Osteocyte (in vitro differentiated cells): Measurements from ENCODE around the gene SH3TC2. TPM values are rescaled to one million over a fixed set of nuclear protein-coding genes. Genes with fewer than 3 reads are reported as not detected.
"Not testable (repeated sequence)": the region's sequence is repeated elsewhere in the genome, so short reads cannot be mapped to it uniquely, and the experiment has no call there.

ENCODE experiments used
- DNase-seq: peaks from one replicate; pipeline ENCODE4 v3.0.0; 2021; ENCODE audit warnings: mixed read lengths; ENCODE audit not compliant: unreplicated experiment; ENCODE audit errors: extremely low spot score
- H3K27ac Mint-ChIP-seq: one replicate; pipeline ENCODE4 v1.8.0; 2021; ENCODE audit warnings: mild to moderate bottlenecking, mixed read lengths; ENCODE audit not compliant: unreplicated experiment
- H3K27me3 Mint-ChIP-seq: one replicate; pipeline ENCODE4 v1.8.0; 2021; ENCODE audit warnings: mixed read lengths; ENCODE audit not compliant: unreplicated experiment
- H3K36me3 Mint-ChIP-seq: one replicate; pipeline ENCODE4 v1.8.0; 2021; ENCODE audit warnings: mixed read lengths; ENCODE audit not compliant: unreplicated experiment
- H3K4me1 Mint-ChIP-seq: one replicate; pipeline ENCODE4 v1.8.0; 2021; ENCODE audit warnings: mixed read lengths; ENCODE audit not compliant: unreplicated experiment
- H3K4me3 Mint-ChIP-seq: one replicate; pipeline ENCODE4 v1.8.0; 2021; ENCODE audit warnings: mild to moderate bottlenecking, moderate library complexity, mixed read lengths; ENCODE audit not compliant: unreplicated experiment
- H3K9me3 Mint-ChIP-seq: one replicate; pipeline ENCODE4 v1.8.0; 2021; ENCODE audit warnings: mixed read lengths; ENCODE audit not compliant: unreplicated experiment
- total RNA-seq: library from RNA; stranded (reverse); gene quantifications from 2 replicates; pipeline ENCODE4 v1.2.1, GENCODE V29; 2021
- TF ChIP-seq, protein P1 (sequence below): fragments of 200-600 bp; sonication (generic); IDR thresholded peaks from 2 replicates; pipeline ENCODE4 v1.5.0; 2021; ENCODE audit warnings: antibody characterized with exemption, mild to moderate bottlenecking, moderate library complexity

SH3TC2 gene
- total RNA-seq, 1 donor from 2014 or later, result 0.83 TPM

DNA sequence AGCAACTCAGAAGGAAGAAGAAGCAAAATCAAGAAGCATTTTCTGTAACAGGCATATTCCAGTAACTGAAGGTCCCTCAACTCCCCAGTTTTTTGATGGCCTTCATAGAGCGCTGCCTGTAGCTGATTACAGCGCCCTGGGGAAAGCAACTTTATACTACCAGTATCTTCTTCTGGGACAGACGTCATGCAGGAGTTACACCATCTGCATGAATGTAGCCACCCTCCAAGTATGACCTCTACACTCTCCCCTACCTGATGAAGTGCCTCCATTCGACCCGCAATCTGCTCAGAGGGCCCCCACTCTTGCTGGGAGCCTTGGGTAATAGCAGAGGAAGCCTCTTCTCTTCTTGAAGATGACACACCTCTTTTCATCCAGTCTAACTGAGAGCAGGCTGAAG lies 21.0 kb upstream of the SH3TC2 start:
- H3K27ac Mint-ChIP-seq, result no peak overlapping the region
- peaks cover 14% of the 10 kb centered on the region for H3K9me3 Mint-ChIP-seq
- H3K4me3 Mint-ChIP-seq, result no peak overlapping the region
- H3K27me3 Mint-ChIP-seq, result peaks cover 21% of the 10 kb centered on the region
- TF ChIP-seq, protein P1, sequence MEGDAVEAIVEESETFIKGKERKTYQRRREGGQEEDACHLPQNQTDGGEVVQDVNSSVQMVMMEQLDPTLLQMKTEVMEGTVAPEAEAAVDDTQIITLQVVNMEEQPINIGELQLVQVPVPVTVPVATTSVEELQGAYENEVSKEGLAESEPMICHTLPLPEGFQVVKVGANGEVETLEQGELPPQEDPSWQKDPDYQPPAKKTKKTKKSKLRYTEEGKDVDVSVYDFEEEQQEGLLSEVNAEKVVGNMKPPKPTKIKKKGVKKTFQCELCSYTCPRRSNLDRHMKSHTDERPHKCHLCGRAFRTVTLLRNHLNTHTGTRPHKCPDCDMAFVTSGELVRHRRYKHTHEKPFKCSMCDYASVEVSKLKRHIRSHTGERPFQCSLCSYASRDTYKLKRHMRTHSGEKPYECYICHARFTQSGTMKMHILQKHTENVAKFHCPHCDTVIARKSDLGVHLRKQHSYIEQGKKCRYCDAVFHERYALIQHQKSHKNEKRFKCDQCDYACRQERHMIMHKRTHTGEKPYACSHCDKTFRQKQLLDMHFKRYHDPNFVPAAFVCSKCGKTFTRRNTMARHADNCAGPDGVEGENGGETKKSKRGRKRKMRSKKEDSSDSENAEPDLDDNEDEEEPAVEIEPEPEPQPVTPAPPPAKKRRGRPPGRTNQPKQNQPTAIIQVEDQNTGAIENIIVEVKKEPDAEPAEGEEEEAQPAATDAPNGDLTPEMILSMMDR, result no peak
- no peaks in the 10 kb centered on the region for H3K36me3 Mint-ChIP-seq
- H3K4me1 Mint-ChIP-seq, result no peaks in the 10 kb centered on the region
- no peak for DNase-seq

GRCh38 chr5:149082271-149082670 lies 19.4 kb upstream of the SH3TC2 start:
- peaks cover 16% of the 10 kb centered on the region for H3K27me3 Mint-ChIP-seq
- peaks cover 19% of the 10 kb centered on the region for H3K9me3 Mint-ChIP-seq
- H3K4me3 Mint-ChIP-seq, result no peak overlapping the region
- H3K27ac Mint-ChIP-seq, result no peak overlapping the region
- DNase-seq, result no peak
- TF ChIP-seq, protein P1, result no peak
- no peaks in the 10 kb centered on the region for H3K4me1 Mint-ChIP-seq
- no peaks in the 10 kb centered on the region for H3K36me3 Mint-ChIP-seq

- no peak for DNase-seq
- Mint-ChIP-seq H3K4me3 (no peak overlapping the region), H3K27ac (no peak overlapping the region), H3K9me3 (peaks cover 27% of the 10 kb centered on the region), H3K27me3 (peaks cover 16% of the 10 kb centered on the region), H3K36me3 (peaks cover 5% of the 10 kb centered on the region), H3K4me1 (no peaks in the 10 kb centered on the region)
- TF ChIP-seq, protein P1, result no peak
Measured at GRCh38 chr5:149080294-149080693, 17.4 kb upstream of the SH3TC2 start.

GRCh38 chr5:149079883-149080282 lies 17.0 kb upstream of the SH3TC2 start:
- Mint-ChIP-seq H3K27me3 (peaks cover 16% of the 10 kb centered on the region), H3K9me3 (peaks cover 27% of the 10 kb centered on the region), H3K4me3 (no peak overlapping the region), H3K4me1 (no peaks in the 10 kb centered on the region), H3K36me3 (peaks cover 5% of the 10 kb centered on the region), H3K27ac (no peak overlapping the region)
- DNase-seq, result no peak
- TF ChIP-seq, protein P1, result no peak

DNA sequence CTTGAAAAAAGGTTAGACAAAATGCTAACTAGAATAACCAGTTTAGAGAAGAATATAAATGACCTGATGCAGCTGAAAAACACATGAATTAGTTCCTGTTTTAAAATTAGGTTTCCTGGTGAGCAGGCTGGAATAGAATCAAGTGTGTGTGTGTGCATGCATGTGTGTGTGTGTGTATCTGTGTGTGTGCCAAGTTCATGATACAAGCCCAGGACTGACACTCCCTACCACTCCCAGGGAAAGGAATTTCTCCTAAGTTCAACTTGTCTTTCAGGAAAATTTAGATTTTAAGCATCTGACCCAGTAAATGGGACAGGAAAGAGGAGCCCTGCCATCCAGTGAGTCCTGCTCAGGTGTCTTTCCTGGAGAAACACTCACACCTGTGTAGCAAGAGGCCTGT lies 11.2 kb upstream of the SH3TC2 start:
- H3K27me3 Mint-ChIP-seq, H3K36me3 Mint-ChIP-seq, H3K4me3 Mint-ChIP-seq, H3K27ac Mint-ChIP-seq, DNase-seq, H3K4me1 Mint-ChIP-seq: not testable (repeated sequence)
- H3K9me3 Mint-ChIP-seq, result peaks cover 13% of the 10 kb centered on the region

DNA sequence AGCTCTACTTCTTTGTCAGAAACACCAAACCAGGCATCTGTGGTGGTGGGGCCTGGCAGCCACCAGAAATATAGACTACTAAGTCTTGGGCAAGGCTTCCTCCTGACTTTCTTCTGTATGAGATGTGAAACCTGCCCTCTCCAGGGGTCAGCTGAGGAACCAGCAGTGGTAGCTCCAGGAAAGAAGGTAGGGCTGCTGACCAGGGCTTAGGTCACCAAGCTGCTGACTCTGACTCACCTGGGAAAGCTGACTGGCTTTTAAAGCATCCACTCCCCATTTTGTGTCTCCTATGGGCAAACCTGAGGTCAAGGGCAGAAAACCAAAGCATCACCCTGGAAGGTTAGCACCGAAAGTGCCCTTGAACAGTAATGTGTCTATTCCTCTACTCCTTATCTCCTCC lies 10.4 kb upstream of the SH3TC2 start:
- peaks cover 5% of the 10 kb centered on the region for H3K36me3 Mint-ChIP-seq
- no peak overlapping the region for H3K27ac Mint-ChIP-seq
- no peak overlapping the region for H3K4me3 Mint-ChIP-seq
- no peak for DNase-seq
- TF ChIP-seq, protein P1, result no peak
- H3K9me3 Mint-ChIP-seq, result peaks cover 13% of the 10 kb centered on the region
- H3K4me1 Mint-ChIP-seq, result no peaks in the 10 kb centered on the region
- no peaks in the 10 kb centered on the region for H3K27me3 Mint-ChIP-seq
